Colonic mucosa (tissue), 4 donors: Measurements from ENCODE around the gene USP21. TPM values are rescaled to one million over a fixed set of nuclear protein-coding genes. Genes with fewer than 3 reads are reported as not detected.

Source experiments
- DNase-seq: peaks from one replicate; pipeline ENCODE4 v3.0.0-alpha.2; 2020
- H3K27ac ChIP-seq: fragments of 200-600 bp; one replicate; pipeline ENCODE4 v1.8.0; 2021
- H3K27me3 ChIP-seq: fragments of 200-600 bp; one replicate; pipeline ENCODE4 v1.8.0; 2021
- H3K36me3 ChIP-seq: fragments of 200-600 bp; one replicate; pipeline ENCODE4 v1.8.0; 2021
- H3K4me1 ChIP-seq: fragments of 200-600 bp; one replicate; pipeline ENCODE4 v1.8.0; 2021; ENCODE audit warnings: mild to moderate bottlenecking
- H3K4me3 ChIP-seq: fragments of 200-600 bp; one replicate; pipeline ENCODE4 v1.8.0; 2021
- H3K9ac ChIP-seq, 2 donors: one replicate each; pipeline ENCODE4 v1.7.0; 2013; ENCODE audit warnings: control low read depth in 2 of 2, low read depth in 2 of 2, low read length in 2 of 2
- H3K9me3 ChIP-seq: fragments of 200-600 bp; one replicate; pipeline ENCODE4 v1.8.0; 2021
- intact Hi-C: fragments of 100-400 bp; cut with DNase I; formaldehyde crosslinking; loops from one replicate; pipeline ENCODE4 v1.14.1; 2022
- total RNA-seq, 2 donors: library from RNA; stranded (reverse); fragmentation: NEBNext Ultra II Directional in 1 of 2; extraction: Animal tissue kit (Norgen Biotek cat#: 25700) in 1 of 2; gene quantifications; one replicate each; pipeline ENCODE4 v1.2.1, GENCODE V29; 2021
- TF ChIP-seq, protein P1 (sequence below): fragments of 200-600 bp; IDR thresholded peaks from one replicate; pipeline ENCODE4 v1.8.0; 2022; ENCODE audit warnings: antibody characterized with exemption, mild to moderate bottlenecking
- donor health status: healthy.
- donor health status: DM: no; HTN: no; CAD: no.
- donor health status: DM: no; HTN: no; CAD: no.

USP21 gene
- total RNA-seq, 2 donors from 2014 or later = 20.8 to 29.0 TPM

DNA sequence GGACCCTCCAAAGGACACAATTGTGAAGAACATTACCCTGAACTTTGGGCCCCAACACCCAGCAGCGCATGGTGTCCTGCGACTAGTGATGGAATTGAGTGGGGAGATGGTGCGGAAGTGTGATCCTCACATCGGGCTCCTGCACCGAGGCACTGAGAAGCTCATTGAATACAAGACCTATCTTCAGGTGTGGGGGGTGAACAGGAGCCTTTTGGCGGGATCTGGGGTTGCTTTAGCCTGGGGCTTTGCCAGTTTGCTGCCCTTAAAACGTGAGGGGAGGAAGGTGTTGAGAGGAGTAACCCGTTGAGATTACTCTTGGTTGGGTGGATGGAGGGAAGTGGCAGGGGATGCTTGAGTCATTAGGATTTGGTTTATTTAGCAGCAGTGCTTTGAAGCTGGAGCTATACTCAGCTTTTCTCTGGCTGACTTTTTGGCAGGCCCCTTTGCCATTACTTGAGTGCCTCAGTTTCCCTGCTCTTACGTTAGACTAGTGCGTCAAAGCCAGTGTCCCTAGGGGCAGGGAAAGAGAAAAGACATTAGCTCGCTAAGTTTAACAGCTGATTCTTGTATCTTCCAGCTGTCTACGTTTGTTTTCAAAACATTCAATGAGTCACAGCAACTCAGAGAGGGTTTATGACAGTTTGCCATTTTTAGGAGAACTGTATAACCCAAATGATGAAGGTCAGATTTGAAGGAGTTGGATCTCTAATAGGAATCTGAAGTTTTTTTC lies 47.3 kb downstream of the USP21 start:
- Histone ChIP-seq H3K27ac (peak overlapping the region; percentile 44), H3K36me3 (peaks cover 11% of the 10 kb centered on the region), H3K9ac (peak overlapping the region in 1 of 2 donors; percentile 51), H3K4me3 (no peak overlapping the region), H3K9me3 (no peaks in the 10 kb centered on the region), H3K4me1 (no peaks in the 10 kb centered on the region), H3K27me3 (no peaks in the 10 kb centered on the region)
- DNase-seq = no peak
- TF ChIP-seq, protein P1, sequence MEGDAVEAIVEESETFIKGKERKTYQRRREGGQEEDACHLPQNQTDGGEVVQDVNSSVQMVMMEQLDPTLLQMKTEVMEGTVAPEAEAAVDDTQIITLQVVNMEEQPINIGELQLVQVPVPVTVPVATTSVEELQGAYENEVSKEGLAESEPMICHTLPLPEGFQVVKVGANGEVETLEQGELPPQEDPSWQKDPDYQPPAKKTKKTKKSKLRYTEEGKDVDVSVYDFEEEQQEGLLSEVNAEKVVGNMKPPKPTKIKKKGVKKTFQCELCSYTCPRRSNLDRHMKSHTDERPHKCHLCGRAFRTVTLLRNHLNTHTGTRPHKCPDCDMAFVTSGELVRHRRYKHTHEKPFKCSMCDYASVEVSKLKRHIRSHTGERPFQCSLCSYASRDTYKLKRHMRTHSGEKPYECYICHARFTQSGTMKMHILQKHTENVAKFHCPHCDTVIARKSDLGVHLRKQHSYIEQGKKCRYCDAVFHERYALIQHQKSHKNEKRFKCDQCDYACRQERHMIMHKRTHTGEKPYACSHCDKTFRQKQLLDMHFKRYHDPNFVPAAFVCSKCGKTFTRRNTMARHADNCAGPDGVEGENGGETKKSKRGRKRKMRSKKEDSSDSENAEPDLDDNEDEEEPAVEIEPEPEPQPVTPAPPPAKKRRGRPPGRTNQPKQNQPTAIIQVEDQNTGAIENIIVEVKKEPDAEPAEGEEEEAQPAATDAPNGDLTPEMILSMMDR = no peak
- intact Hi-C loops = no loop called here

- no peaks in the 10 kb centered on the region for H3K9me3 ChIP-seq
- DNase-seq = no peak
- H3K4me1 ChIP-seq = no peaks in the 10 kb centered on the region
- no peaks in the 10 kb centered on the region for H3K27me3 ChIP-seq
- peak overlapping the region in 1 of 2 donors; percentile 51 for H3K9ac ChIP-seq
- peaks cover 12% of the 10 kb centered on the region for H3K36me3 ChIP-seq
- no peak overlapping the region for H3K4me3 ChIP-seq
- intact Hi-C loops = no loop called here
- TF ChIP-seq, protein P1 = no peak
- H3K27ac ChIP-seq = peak overlapping the region; percentile 44
Observed at GRCh38 chr1:161207173-161207572, 47.9 kb downstream of the USP21 start.

- Histone ChIP-seq H3K4me1 (no peaks in the 10 kb centered on the region), H3K9me3 (no peaks in the 10 kb centered on the region), H3K36me3 (peaks cover 32% of the 10 kb centered on the region), H3K9ac (no peak overlapping the region), H3K27ac (no peak overlapping the region), H3K4me3 (no peak overlapping the region), H3K27me3 (no peaks in the 10 kb centered on the region)
- DNase-seq = peak; percentile 73
- intact Hi-C loops = loop anchor here (5.0 kb wide), 1 partner anchor 157 kb away; the partner anchor contains the start of gene CFAP126
- TF ChIP-seq, protein P1 = peak; percentile 93
Observed at GRCh38 chr1:161209790-161210409, 50.6 kb downstream of the USP21 start.

GRCh38 chr1:161214369-161214768 lies 55.1 kb downstream of the USP21 start:
- H3K36me3 ChIP-seq = peaks cover 25% of the 10 kb centered on the region
- H3K27me3 ChIP-seq = no peaks in the 10 kb centered on the region
- no peak for DNase-seq
- no peak overlapping the region for H3K27ac ChIP-seq
- no peaks in the 10 kb centered on the region for H3K9me3 ChIP-seq
- intact Hi-C loops = loop anchor here (5.0 kb wide), 1 partner anchor 153 kb away; the partner anchor contains the start of gene CFAP126
- H3K4me1 ChIP-seq = no peaks in the 10 kb centered on the region
- TF ChIP-seq, protein P1 = no peak
- no peak overlapping the region for H3K4me3 ChIP-seq
- H3K9ac ChIP-seq = no peak overlapping the region

GRCh38 chr1:161215076-161215475 lies 55.8 kb downstream of the USP21 start, which contains the start of gene FCER1G:
Gene FCER1G (plus strand): TSS chr1:161215295. CDS start chr1:161215322, 27 bp downstream.
- intact Hi-C loops = no loop called here
- peak within 1 kb of the TSS; percentile 40 for H3K27ac ChIP-seq
- no peaks in the 10 kb centered on the region for H3K4me1 ChIP-seq
- peaks cover 21% of the 10 kb centered on the region for H3K36me3 ChIP-seq
- no peaks in the 10 kb centered on the region for H3K27me3 ChIP-seq
- H3K9ac ChIP-seq = peak within 1 kb of the TSS in 1 of 2 donors; percentile 33
- peak within 1 kb of the TSS; percentile 9 for H3K4me3 ChIP-seq
- DNase-seq = peak; percentile 37
- no peaks in the 10 kb centered on the region for H3K9me3 ChIP-seq
- TF ChIP-seq, protein P1 = no peak

Other genes starting within 250 kb of the USP21 start
- gene ITLN2, start 204.7 kb upstream of the USP21 start, total RNA-seq = not detected
- 100 to 1,000 TPM; 134 to 179 TPM for gene F11R, start 138.3 kb upstream of the USP21 start, total RNA-seq
- gene TSTD1, start 120.5 kb upstream of the USP21 start, total RNA-seq = 10 to 100 TPM; 74.7 to 87.8 TPM
- gene USF1, start 113.5 kb upstream of the USP21 start, total RNA-seq = 10 to 100 TPM; 63.6 TPM
- 1 to 10 TPM; 3.5 to 5.3 TPM for gene ARHGAP30, start 89.6 kb upstream of the USP21 start, total RNA-seq
- 1 to 10 TPM; 4.6 to 7.8 TPM for gene NECTIN4, start 69.9 kb upstream of the USP21 start, total RNA-seq
- 10 to 100 TPM in 1 of 2 donors, 1 to 10 TPM in 1; 7.1 to 10.1 TPM for gene KLHDC9, start 61.1 kb upstream of the USP21 start, total RNA-seq
- gene PFDN2, start 41.5 kb upstream of the USP21 start, total RNA-seq = 10 to 100 TPM; 42.7 to 49.6 TPM
- 10 to 100 TPM; 58.8 to 84.4 TPM for gene NIT1, start 41.4 kb upstream of the USP21 start, total RNA-seq
- gene DEDD, start 26.8 kb upstream of the USP21 start, total RNA-seq = 10 to 100 TPM; 33.8 to 34.3 TPM
- gene UFC1, start 5.5 kb upstream of the USP21 start, total RNA-seq = 100 to 1,000 TPM in 1 of 2 donors, 10 to 100 TPM in 1; 94.2 to 111 TPM
- gene PPOX, start 6.9 kb downstream of the USP21 start, total RNA-seq = 10 to 100 TPM; 13.4 to 14.3 TPM
- gene B4GALT3, start 18.0 kb downstream of the USP21 start, total RNA-seq = 10 to 100 TPM; 30.3 to 34.8 TPM
- gene ADAMTS4, start 39.6 kb downstream of the USP21 start, total RNA-seq = 10 to 100 TPM in 1 of 2 donors, under 1 TPM in 1; 0.57 to 14.0 TPM
- 100 to 1,000 TPM; 167 to 169 TPM for gene NDUFS2, start 42.9 kb downstream of the USP21 start, total RNA-seq
- gene FCER1G, start 55.8 kb downstream of the USP21 start, total RNA-seq = 10 to 100 TPM in 1 of 2 donors, 1 to 10 TPM in 1; 6.6 to 16.0 TPM
- gene APOA2, start 64.1 kb downstream of the USP21 start, total RNA-seq = 1 to 10 TPM in 1 of 2 donors, not detected in 1; 5.1 TPM
- gene TOMM40L, start 66.6 kb downstream of the USP21 start, total RNA-seq = 10 to 100 TPM; 16.6 to 23.1 TPM
- gene NR1I3, start 78.7 kb downstream of the USP21 start, total RNA-seq = not detected
- gene PCP4L1, start 99.2 kb downstream of the USP21 start, total RNA-seq = 1 to 10 TPM in 1 of 2 donors, under 1 TPM in 1; 0.22 to 1.4 TPM
- gene MPZ, start 150.5 kb downstream of the USP21 start, total RNA-seq = 1 to 10 TPM; 2.7 to 3.1 TPM
- gene SDHC, start 154.9 kb downstream of the USP21 start, total RNA-seq = 100 to 1,000 TPM; 294 to 331 TPM
- not detected for gene CFAP126, start 208.4 kb downstream of the USP21 start, total RNA-seq